NCI-H69 (cell line): Measurements from ENCODE around the gene DGKA.
"Not testable (repeated sequence)": the region's sequence is repeated elsewhere in the genome, so short reads cannot be mapped to it uniquely, and the experiment has no call there.

Source experiments
- DNase-seq: peaks from one replicate; lab custom pipeline; 2025; lab: John Stamatoyannopoulos, UW

The DGKA gene

DNA sequence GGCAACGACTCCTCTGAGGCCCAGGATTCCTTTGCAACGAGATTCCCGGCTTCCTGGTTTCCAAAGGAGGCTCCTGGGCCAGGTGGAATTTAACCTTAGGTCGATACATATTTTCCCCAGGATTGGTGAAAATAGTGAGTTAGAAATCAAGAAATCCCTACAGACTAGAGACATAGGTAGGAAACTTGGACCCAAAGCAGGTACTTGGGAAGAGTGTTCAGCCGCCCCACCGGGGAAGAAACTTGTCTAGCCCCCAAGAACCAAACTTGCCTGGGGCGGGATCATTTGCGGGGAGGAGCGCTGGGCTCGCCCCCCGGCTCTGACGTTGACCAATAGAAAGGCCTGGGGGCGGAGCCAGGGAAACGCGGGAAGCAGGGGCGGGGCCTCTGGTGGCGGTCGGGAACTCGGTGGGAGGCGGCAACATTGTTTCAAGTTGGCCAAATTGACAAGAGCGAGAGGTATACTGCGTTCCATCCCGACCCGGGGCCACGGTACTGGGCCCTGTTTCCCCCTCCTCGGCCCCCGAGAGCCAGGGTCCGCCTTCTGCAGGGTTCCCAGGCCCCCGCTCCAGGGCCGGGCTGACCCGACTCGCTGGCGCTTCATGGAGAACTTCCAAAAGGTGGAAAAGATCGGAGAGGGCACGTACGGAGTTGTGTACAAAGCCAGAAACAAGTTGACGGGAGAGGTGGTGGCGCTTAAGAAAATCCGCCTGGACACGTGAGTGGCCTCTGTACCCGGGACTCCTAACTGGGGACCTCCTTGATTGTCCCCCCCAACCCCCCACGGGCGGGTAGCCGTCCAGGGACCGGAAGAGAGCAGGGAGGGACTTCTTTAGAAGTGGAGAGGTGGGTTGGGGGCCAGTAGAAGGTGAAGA lies 35.7 kb downstream of the DGKA start, which contains the start of gene CDK2:
CDK2 (plus strand) TSS at position 423 of the 874 bp plus-strand sequence; CDS start at position 602, 179 bp downstream.
- DNase-seq, result peak; percentile 94

DNA sequence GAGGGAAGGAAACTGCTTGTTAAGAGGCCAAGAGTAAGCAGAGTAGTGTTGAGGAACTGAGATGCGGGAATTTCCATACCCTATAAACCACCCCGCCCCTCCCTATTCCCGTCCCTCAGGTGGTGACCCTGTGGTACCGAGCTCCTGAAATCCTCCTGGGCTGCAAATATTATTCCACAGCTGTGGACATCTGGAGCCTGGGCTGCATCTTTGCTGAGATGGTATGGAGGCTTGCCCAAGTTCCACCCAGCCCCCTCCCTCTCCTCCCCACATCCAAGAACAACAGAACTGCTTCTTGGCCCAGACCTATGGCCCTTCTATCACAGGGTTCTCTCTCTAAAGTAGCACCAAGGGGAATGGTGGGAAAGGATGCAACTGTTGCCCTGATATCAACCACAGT lies 38.4 kb downstream of the DGKA start:
- no peak for DNase-seq

DNA sequence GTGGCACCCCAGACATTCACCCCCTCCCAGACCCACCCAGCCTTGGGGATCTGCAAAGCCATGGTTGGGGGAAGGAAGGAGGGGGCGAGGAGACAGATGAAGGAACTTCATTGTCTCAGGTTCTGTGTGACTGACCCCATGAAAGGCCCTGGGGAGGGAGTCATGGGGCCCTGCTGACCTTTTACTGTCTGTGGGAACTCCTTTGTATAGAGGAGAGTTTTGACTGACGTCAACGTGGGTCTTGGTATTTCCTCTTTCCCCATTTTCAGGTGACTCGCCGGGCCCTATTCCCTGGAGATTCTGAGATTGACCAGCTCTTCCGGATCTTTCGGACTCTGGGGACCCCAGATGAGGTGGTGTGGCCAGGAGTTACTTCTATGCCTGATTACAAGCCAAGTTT lies 39.8 kb downstream of the DGKA start:
- no peak for DNase-seq

DNA sequence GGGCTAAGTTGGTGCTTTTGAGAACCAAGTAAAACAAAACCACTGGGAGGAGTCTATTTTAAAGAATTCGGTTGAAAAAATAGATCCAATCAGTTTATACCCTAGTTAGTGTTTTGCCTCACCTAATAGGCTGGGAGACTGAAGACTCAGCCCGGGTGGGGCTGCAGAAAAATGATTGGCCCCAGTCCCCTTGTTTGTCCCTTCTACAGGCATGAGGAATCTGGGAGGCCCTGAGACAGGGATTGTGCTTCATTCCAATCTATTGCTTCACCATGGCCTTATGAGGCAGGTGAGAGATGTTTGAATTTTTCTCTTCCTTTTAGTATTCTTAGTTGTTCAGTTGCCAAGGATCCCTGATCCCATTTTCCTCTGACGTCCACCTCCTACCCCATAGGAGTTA lies 41.1 kb downstream of the DGKA start:
- DNase-seq, result no peak

DNA sequence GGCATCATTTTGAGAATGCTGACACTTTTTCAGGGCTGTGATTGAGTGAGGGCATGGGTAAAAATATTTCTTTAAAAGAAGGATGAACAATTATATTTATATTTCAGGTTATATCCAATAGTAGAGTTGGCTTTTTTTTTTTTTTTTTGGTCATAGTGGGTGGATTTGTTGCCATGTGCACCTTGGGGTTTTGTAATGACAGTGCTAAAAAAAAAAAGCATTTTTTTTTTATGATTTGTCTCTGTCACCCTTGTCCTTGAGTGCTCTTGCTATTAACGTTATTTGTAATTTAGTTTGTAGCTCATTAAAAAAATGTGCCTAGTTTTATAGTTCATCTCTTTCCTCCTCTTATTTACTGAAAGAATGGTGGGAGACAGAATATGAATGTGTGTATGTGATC lies 41.5 kb downstream of the DGKA start:
- DNase-seq, result no peak

DNA sequence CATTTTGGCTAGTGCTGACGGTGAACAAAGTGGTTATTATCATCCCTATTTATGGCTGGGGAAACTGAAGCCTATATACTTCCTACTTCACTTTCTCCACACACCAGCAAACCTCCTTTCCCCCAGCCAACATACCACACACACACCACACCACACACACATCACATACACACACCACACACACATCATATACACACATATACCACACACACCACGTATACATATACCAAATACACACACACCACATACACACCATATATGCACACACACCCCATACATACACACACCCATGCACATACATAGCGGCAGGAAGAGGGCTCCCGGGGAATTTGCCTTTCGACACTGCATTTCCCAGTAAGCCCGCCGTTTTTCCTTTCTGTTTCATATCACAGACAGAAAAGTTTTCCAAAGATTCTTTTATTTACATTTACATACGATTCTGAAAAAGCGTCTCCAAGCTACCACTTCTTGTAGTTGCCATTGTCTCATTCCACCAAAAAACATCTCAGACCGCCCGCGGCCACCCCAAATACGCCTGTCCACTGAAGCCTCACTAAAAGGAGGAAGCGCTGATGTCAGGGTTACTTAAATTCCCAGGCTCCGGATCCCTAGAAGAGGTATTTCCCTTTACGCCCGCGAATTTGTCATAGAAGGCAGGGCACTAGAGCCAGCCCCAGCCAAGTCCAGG lies 42.1 kb downstream of the DGKA start:
- peak; percentile 57 for DNase-seq

DNA sequence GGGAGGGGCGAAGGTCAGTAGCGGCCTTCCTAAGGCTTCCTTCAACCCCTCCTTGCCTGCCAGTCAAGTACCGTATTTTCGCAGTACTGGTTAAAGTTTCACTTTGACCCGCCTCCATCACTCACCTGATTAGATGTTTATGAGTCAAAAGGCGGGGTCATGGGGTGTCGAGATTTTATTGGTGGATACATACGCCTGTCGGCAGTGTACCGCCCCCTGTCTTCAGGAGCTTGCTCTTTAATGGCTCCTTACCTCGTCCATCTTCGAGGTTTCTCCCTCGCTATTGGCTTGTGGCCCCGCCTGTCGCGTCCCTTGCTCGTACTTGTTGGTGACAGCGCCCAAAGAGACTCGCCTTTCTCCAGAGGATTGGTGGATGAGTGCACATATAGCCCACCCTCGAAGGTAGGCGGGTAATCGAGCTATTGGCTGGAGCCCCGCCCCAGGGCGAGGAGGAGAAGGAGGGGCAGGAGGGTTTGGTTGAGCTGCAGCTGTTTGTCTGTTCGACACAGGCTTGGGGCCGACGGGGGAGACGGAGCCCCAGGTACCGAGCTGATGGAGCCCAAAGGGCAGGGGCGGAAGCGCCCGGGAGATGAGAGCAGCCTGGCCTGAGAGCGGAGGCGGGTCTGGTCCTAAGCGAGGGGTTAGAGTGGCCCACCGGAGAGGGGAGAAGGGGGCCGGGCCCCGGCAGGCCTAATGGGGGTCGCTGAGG lies 42.8 kb downstream of the DGKA start, which contains the start of gene RAB5B:
RAB5B (plus strand) TSS at position 480 of the 709 bp plus-strand sequence. CDS start 12,883 bp downstream, outside the sequence.
- peak; percentile 100 for DNase-seq

DNA sequence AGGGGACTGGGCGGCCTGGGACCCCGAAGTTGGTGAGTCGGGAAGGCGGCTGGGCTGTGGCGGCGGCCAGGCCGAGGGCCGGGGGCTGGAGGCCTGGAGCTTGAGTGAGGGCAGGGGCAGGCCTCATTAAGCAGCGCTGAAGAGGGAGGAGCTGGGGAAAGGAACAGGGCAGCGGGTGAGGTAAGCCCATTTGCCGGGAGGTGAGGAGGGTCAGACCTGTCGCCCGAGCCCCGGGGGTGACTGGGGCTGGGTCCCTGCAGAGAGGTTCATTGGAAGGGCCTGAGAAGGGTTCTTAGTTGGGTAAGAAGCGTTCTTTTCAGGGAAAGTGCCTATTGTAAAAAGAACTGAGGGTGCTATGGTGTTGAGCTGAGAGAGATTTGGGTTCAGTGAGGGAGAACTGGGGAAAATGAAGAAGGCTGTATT lies 43.4 kb downstream of the DGKA start:
- peak; percentile 67 for DNase-seq

DNA sequence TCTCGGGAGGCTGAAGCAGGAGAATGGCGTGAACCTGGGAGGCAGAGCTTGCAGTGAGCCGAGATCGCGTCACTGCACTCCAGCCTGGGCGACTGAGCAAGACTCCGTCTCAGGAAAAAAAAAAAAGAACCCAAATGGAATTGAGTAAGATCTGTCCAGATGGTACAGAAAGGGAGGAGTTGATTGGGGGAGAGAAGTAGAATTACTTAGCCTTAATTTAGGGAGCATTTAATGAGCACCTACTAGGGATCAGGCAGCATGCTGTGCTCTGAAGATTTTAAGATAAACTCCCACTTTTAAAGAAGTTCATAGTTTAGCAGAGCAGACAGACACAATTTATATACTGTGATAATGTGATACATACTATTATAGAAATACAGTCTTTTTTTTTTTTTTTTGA lies 47.4 kb downstream of the DGKA start:
- DNase-seq, result no peak

DNA sequence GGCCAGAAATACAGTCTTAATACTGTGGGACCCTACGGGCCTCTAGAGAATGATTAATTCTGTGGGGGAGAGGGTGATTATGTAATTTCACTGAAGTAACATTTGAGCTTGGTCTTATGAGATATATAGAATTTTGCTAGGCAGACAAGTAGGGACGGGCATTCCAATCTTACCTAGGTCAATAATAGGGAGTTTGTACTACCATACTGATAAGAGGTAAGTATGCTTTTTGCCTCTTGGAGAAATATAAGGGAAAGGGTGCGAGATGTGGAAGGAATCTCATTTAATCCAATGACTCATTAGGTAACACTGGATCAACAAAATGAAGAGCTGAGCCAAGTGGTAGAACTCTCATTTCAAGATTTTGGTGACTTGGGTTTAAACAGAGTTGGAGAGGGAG lies 48.1 kb downstream of the DGKA start:
- DNase-seq, result no peak

DNA sequence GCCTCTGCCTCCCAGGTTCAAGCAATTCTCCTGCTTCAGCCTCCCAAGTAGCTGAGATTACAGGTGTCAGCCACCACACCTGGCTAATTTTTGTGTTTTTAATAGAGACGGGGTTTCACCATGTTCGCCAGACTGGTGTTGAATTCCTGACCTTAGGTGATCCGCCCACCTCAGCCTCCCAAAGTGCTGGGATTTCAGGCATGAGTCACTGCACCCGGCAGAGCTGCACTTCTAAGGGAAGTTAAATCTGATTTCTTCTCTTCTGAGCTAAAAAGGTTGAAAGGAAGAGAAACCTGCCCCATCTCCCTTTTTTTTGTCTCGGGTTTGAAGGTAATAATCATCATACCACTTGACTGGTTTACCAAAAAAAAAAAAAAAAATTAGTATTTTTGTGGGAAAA lies 50.9 kb downstream of the DGKA start:
- not testable (repeated sequence) for DNase-seq

DNA sequence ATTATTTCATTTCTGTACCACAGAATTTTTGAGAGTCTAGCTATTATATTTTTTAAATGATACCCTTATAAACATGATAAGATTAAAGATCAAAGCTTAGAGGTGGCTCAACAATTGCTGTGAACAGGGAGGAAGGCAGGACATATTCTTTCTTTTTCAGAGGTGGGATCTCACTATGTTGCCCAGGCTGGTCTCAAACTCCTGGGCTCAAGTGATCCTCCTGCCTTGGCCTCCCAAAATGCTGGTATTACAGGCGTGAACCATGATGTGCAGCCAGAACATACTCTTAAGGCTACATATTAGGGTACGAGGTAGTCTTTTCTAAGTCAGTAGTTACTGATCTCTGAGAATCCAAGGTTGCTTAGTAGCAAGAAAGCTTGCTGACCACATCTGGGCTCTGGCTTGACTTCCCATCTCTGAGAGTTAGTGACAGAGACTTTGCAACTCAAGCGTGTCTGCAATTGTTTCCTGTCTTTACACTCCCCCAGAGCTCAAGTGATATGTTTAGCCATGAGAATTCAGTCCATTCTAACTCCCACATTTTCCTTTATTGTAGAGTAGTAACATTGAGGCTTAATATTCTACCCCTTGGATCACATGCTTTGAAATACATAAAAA lies 51.5 kb downstream of the DGKA start:
- DNase-seq, result no peak

DNA sequence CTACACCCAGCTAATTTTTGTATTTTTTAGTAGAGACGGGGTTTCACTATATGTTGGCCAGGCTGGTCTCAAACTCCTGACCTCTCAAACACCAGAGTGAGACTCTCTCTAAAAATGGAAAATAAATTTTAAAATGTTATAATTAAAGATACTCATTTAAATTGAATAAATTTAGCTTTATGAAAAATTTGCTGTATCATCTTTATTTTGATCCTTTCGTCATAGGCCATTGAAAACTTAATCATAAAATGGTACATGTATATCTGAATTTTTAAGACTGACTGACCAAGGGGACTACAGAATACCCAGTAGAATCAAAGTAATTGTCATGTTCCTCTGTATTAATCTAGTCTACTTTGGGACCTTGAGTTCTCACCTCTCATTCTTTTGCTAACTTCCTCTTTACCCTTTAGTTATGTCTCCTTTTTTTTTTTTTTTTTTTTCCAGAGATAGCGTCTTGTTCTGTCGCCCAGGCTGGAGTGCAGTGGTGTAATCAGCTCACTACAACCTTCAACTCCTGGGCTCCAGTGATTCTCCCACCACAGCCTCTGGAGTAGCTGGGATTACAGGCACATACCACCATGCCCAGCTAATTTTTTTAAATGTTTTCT lies 52.4 kb downstream of the DGKA start:
- DNase-seq, result no peak

DNA sequence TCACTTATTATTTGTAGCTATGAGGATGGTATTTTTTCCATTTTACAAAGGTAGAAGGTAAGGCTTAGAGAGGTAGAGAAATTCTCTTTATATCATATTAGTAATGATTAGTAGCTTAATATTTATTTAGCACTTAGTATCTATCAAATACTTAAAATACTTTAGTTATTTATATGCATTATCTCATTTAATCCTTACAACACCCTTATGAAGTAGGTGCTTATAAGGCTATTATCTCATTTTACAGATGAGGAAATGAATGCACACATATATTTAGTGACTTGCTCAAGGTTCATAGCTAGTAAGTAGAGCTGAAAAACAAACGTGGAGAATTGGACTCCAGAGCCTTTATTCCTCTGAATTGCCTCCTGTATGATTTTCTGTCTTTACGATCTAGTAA lies 53.9 kb downstream of the DGKA start:
- no peak for DNase-seq

DNA sequence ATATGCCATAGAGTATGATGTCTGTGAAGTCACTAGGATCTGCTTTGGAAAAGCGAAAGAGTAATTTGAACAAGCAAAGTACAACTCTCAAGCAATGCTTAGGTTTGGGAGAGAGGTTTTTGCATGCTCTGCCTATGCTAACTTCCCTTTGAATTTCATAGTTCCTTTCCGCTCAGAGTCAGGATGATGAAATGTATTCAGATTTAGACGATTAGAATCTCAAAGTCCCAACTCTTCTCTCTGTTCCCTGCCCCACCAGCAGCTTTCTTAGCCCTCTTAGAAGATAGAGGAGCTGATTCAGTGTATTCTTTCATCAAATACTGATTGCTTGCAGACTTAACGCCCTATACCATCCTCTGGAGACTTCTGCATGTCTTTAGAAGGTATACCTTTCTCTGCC lies 54.4 kb downstream of the DGKA start:
- no peak for DNase-seq

DNA sequence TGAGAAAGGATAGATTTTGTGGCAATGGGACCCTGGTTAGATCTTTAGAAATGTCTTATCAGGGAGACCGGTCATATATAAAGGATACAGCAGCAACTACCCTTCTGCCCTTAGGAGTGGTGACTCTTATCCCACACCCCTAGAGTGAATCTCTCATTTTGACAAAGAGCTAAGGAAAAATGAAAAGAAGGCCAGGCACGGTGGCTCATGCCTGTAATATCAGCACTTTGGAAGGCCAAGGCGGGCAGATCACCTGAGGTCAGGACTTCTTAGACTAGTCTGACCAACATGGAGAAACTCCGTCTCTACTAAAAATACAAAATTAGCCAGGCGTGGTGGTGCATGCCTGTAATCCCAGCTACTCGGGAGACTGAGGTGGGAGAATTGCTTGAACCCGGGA lies 55.0 kb downstream of the DGKA start:
- not testable (repeated sequence) for DNase-seq

DNA sequence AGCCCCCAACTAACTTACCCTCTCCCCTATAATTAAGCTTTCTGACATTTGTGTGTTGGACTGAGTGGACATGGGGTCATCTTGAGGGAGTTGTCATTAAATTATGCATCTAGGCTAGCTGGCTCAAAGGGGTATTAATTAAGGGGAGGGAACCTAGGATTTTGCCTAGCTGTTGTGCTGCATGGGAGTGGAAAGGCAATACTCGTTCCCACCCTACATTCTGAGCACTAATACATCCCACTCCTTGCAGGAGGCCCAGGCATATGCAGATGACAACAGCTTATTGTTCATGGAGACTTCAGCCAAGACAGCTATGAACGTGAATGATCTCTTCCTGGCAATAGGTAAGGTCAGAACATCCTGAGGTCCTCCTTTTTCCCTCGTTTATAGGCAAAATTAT lies 60.1 kb downstream of the DGKA start:
- DNase-seq, result no peak

DNA sequence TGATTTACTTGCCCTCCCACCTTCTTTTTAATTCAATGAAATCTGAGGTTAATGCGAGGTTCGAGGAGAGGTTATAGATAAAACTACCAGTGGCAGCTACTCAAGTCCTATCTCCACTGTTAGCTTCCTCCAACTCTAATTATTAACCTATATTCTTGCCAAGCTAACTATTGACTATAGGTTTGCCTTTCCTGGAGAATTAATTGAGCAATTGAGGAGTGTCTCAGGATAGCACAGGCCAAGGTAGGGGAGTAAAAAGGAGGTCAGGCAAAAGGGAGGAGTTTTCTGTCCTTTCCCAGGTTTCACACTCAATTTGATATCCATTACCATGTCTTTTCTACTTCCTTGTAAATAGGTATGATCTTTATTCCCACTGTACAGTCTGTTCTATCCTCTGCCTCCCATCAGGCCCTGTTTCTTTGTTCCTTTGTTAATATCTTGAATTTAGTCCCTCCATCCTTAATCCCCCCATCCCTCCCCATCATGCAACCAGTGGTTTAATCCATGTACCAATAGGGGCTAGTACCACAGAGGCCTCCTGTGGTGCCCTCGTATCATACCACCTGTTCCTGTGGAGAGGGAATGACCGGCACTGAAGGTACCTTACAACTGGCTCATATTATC lies 62.4 kb downstream of the DGKA start:
- no peak for DNase-seq

DNA sequence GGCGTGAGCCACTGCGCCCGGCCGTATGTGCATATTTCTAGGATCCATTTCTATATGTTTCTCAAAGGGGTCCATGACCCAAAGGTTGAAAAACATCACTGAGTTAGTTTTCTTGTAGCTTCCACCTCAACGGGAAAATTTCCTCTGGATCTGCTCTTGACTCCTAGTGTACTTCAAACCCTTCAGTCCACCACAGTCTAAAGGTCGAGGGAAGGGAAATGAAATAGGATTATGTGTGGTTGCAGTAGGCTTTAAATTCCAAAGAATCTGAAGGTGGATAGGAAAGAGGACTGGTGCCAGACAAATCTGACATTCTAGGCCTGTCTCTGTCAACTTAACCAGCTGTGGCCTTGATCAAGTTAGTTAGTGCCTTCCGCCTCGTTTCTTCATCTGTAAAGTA lies 64.4 kb downstream of the DGKA start:
- DNase-seq, result no peak

DNA sequence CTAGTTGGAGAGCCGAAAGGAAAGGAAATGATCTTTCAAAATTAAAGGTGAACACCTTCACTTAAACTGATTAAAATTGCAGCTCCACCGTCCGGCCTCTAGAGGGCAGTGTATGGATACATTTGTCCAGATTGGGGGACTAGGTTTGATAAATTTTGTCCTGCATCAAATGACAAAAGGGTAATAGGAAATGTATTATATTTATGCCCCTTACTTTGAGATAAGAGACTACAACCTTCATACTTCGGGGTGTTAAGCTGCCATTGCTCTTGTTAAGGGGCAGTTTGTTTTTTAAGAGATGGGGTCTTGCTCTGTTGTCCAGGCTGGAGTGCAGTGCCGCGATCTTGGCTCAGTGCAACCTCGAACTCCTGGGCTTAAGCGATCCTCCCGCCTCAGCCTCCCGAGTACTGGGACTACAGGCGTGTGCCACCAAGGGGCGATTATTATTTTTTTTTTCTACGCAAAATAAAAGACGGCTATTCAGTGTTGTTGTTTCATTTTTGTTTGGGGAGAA lies 65.3 kb downstream of the DGKA start:
- DNase-seq, result peak; percentile 77
